KOPT-K1 (cell line): Measurements from ENCODE around the gene ZNF831.

Source experiments
- H3K27ac ChIP-seq: fragments of 200-600 bp; sonication (generic); 2 replicates; pipeline ENCODE4 v1.5.1; 2016; ENCODE audit warnings: antibody characterized with exemption, mild to moderate bottlenecking, low read depth, low read length; ENCODE audit not compliant: poor library complexity, severe bottlenecking
- H3K36me3 ChIP-seq: fragments of 200-600 bp; sonication (generic); 2 replicates; pipeline ENCODE4 v1.5.1; 2017; ENCODE audit warnings: antibody characterized with exemption, mild to moderate bottlenecking, low read length, moderate library complexity; ENCODE audit not compliant: insufficient read depth
- H3K9me3 ChIP-seq: fragments of 200-600 bp; sonication (generic); 2 replicates; pipeline ENCODE4 v1.5.1; 2017; ENCODE audit warnings: antibody characterized with exemption, low read length, mild to moderate bottlenecking; ENCODE audit not compliant: insufficient read depth, poor library complexity, severe bottlenecking

The ZNF831 gene

DNA sequence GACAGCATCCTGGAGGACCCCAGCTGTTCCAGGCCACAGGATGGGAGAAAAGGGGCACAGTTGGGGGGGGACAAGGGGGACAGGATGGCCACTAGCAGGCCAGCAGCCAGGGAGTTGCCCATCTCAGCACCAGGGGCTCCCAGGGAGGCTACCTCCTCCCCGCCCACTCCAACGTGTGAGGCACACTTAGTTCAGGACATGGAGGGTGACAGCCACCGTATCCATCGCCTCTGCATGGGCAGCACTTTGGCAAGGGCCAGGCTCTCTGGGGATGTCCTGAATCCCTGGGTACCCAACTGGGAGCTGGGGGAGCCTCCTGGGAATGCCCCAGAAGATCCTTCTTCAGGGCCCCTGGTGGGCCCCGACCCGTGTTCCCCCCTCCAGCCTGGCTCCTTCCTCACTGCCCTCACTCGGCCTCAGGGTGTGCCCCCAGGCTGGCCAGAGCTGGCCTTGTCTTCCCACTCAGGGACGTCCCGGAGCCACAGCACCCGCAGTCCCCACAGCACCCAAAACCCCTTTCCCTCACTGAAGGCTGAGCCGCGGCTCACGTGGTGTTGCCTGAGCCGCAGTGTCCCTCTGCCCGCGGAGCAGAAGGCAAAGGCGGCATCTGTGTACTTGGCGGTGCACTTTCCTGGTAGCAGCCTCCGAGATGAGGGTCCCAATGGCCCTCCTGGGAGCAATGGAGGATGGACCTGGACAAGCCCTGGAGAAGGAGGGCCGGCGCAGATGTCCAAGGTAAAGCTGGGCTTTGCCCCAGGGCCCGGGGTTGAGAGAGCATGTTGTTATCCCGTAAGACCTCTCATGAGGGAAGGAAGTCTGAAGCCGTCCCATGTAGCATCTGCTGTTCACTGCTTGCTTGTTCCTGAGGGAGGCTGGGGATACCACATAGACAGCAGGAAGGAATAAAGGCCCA lies 30.7 kb downstream of the ZNF831 start:
- no peak overlapping the region for H3K27ac ChIP-seq
- no peaks in the 10 kb centered on the region for H3K36me3 ChIP-seq
- peaks cover under 1% of the 10 kb centered on the region for H3K9me3 ChIP-seq

DNA sequence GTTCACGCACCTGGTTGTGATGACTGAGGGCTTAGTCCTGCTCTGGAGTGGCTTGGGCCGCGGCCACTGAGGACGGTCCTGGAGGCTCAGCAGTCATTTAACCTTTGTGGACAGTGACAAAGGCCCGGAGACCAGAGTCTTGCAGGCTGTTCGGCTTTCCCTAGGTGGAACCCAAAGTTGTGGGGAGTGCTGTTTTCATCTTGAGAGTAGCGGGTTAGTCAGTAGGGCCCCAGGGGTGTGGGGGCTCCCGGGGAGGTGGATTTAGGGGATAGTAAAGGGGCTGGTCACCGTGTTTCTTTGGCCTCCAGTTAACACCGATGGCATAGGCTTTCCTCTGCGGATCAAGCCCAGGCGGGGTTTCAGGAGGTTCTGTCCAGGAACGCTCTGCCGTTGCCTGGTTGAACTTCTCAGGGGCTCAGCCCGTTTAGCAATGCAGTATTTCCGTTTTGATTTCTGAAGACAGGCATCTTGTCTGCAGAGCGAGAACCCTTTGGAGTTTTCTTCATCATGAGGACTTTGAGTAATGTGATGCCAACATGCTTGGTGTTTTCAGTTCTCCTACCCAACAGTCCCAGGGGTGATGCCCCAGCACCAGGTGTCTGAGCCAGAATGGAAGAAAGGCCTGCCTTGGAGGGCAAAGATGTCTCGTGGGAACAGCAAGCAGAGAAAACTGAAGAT lies 31.8 kb downstream of the ZNF831 start:
- Histone ChIP-seq H3K27ac (no peak overlapping the region), H3K36me3 (no peaks in the 10 kb centered on the region), H3K9me3 (peaks cover 9% of the 10 kb centered on the region)

DNA sequence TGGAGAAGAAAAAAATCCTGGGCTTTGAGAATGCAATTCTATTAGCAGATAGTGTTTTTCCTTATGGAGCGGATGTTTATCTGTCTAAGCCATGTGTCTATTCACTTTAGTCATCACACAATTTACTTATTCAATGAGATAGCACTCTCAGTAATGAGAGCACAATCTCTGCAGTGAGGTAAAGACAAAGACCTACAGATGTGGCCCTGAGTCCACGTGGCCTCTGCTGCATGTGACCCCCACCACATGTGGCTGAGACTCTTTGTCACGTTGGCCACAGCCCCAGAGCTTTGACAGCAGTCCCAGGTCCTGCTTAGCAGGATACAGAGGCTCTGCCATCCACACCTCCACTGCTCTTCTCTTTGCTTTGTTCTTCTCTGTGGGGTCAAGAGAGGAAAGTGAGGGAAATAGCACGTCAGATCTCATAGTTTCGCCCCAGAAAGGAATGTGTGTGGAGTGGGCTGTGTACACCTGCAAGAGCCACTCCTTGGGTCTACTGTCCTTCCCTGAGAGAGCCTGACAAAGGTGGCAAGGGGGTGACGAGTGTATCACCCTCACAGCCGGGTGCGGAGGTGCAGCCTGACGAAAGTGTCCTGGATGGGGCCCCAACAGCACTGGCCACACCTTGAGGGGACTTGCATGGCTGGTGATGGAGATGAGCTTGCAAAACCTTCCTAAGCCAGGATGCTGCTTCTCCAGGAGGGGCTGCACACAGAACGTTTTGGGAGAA lies 40.7 kb downstream of the ZNF831 start:
- Histone ChIP-seq H3K9me3 (peaks cover 8% of the 10 kb centered on the region), H3K36me3 (no peaks in the 10 kb centered on the region), H3K27ac (no peak overlapping the region)

DNA sequence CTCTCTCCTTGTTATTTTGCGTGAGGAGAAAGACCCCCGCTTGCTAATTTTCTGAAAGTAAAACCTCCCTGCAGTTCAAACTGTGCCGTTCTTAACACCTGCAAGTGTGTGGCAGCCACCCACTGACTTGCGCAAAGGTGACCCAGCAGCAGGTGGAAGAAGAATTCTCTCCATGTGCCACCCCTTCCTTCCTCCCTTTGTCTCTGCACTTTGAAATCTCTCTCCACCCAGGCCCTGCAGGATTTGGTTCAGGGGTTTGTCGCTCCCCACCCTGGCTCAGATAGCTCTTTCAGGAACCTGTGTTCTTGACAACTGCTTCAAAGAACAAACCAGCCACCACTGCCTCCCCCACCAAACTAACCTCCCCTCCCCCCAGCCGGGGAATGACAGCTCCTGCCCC lies 41.4 kb downstream of the ZNF831 start:
- peaks cover 1% of the 10 kb centered on the region for H3K9me3 ChIP-seq
- H3K27ac ChIP-seq = no peak overlapping the region

GRCh38 chr20:59207235-59207634 lies 43.6 kb downstream of the ZNF831 start:
- Histone ChIP-seq H3K9me3 (no peaks in the 10 kb centered on the region), H3K27ac (no peak overlapping the region), H3K36me3 (no peaks in the 10 kb centered on the region)

More for the DNA sequence above, 41.4 kb downstream of the ZNF831 start:
- no peaks in the 10 kb centered on the region for H3K36me3 ChIP-seq

- no peaks in the 10 kb centered on the region for H3K36me3 ChIP-seq
- no peak overlapping the region for H3K27ac ChIP-seq
- H3K9me3 ChIP-seq = no peaks in the 10 kb centered on the region
Observed at GRCh38 chr20:59207742-59208357, 44.2 kb downstream of the ZNF831 start.

DNA sequence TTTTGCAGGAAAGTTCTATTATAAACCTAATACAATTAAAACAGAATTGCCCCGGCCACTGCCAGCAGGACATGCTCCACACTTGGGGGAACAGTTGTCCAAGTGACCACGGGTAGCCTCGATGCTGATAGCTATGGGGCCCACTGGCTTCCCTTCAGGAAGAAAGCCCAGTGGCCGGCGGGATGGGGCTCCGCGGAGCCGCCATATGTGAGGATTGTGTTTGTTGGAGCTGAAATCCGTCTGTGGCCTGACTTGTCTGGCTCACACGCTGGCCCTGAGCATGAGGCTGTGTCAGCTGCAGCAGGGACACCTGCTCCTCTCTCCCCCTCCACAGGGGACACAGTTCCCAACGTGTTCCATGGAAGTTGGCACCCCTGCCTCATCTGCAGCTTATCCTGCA lies 46.6 kb downstream of the ZNF831 start:
- H3K9me3 ChIP-seq = no peaks in the 10 kb centered on the region
- no peaks in the 10 kb centered on the region for H3K36me3 ChIP-seq
- no peak overlapping the region for H3K27ac ChIP-seq

DNA sequence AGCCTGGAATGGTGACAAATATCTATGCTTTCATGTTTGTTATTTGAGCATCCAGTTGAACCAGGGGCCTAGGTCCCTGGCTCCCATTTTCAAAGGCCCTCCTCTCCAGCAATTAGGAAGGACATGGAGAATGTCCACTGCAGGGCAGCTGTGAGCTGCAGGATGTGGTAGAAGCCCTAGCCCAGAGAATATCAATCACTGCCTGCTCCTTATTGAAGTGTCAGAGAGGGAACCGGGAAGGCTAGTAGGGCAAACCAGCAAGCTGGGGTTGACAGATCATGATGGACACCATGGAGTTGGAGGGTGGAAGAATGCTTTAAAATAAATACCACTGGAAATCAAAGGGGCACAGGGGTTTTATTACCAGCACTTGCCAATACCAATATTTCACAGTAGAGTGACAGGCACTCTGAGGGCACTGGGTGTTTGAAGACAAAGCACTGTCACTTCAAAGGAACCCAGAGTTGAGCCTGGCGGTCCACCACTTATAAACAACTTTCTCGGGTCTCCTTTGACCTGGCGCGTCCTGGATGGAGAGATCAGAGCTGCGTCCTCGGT lies 47.7 kb downstream of the ZNF831 start:
- no peaks in the 10 kb centered on the region for H3K9me3 ChIP-seq
- H3K36me3 ChIP-seq = no peaks in the 10 kb centered on the region
- no peak overlapping the region for H3K27ac ChIP-seq

- Histone ChIP-seq H3K9me3 (no peaks in the 10 kb centered on the region), H3K27ac (no peak overlapping the region), H3K36me3 (no peaks in the 10 kb centered on the region)
Observed at GRCh38 chr20:59214073-59214472, 50.5 kb downstream of the ZNF831 start.

DNA sequence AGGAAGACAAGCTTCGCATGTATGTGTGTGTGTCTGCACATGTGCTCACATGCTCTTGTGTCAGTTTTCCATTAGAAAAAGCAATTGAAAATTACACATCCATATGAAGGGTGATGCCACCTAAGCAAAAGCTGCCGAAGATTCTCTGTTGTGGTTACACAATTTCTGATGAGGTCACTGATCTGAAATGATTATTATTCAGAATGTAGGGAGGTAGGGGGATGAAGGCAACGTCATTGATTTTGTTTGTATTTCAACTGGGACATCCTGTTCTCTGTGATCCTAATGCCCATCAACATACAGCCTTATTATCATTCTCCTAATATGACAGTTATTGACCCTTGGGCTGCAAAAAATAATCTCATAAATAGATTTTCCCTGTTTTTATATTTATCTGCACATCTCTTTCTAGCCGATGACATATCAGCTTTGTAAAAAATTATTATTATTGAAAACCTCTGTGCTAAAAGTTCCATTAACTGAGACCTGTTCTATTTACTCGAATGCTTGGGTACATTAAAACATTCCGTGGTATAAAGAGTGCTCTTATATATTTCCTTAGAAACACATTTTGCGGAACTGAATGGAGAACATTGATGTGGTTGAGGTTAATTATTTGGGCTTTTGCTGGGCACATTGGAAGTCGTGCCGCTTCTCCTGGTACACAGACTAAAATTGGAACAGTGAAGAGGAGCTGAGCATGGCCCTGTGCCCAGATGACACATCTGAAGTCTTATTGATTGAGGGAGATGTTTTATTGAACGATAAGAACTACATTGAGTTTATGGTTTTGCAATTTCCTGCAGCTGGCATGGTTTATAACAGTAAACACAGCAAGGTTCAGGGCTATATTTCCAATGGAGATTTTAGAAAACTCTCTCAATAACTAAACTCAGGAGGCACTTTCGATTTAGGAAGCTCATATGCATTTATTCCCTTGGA lies 51.3 kb downstream of the ZNF831 start:
- H3K36me3 ChIP-seq = no peaks in the 10 kb centered on the region
- no peak overlapping the region for H3K27ac ChIP-seq
- no peaks in the 10 kb centered on the region for H3K9me3 ChIP-seq

DNA sequence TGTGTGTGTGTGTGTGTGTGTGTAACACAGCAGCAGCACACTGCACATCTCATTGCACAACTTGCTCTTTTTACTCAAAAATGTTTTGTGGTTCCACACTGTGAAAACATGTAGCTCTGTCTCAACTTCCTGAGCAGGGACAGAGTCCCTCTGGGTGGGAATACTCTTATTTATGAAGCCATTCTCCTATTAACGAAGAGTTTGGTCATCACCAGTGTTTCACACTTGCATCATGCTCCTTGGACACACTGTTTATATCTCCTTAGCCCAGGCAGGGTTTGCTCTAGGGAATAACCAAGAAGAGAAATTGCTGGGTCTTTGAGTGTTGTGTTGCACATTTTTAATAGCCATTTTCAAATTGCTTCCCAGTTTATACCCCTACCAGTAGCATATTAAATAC lies 53.6 kb downstream of the ZNF831 start:
- Histone ChIP-seq H3K36me3 (no peaks in the 10 kb centered on the region), H3K27ac (no peak overlapping the region)

DNA sequence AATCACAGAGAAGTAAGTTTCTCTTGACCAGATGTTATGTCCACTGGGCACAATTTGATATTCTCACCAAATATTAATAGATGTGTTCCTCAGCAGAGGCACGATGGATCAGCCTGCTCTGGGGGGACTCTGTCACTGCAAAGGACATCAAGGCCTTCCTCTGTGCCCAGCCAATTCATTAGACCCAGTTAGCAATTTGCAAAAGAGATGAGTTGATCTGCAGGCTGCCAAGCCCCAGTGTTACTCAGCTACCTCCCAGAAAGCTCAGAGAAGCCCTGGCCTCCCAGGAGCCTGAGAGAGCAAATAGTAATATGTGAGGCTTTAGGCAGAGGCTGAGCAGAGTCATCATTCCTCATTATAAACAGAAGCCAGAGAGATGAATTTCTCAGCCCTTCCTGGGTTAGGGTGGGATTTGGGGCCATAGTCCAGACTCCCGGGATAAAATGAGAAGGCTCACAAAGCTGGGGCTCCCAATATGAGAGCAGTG lies 54.2 kb downstream of the ZNF831 start:
- H3K27ac ChIP-seq = no peak overlapping the region
- H3K9me3 ChIP-seq = no peaks in the 10 kb centered on the region
- H3K36me3 ChIP-seq = no peaks in the 10 kb centered on the region

More for the DNA sequence above, 53.6 kb downstream of the ZNF831 start:
- no peaks in the 10 kb centered on the region for H3K9me3 ChIP-seq

- Histone ChIP-seq H3K36me3 (no peaks in the 10 kb centered on the region), H3K9me3 (no peaks in the 10 kb centered on the region), H3K27ac (no peak overlapping the region)
Observed at GRCh38 chr20:59219211-59219610, 55.6 kb downstream of the ZNF831 start.

- Histone ChIP-seq H3K36me3 (no peaks in the 10 kb centered on the region), H3K9me3 (no peaks in the 10 kb centered on the region), H3K27ac (no peak overlapping the region)
Observed at GRCh38 chr20:59220161-59220560, 56.5 kb downstream of the ZNF831 start.
